Activated T-cell treated with anti-CD3 and anti-CD28 coated beads, Interleukin-2, amount 50 U/mL, for 72 hours (primary cell): ENCODE results near the gene FAM53B. TPM values are rescaled to one million over a fixed set of nuclear protein-coding genes. Genes with fewer than 3 reads are reported as not detected.
A peak's percentile ranks its signal among the peaks of the same experiment; 100 is the strongest.

Experiments
- ATAC-seq, 2 donors: fragments of 150-1000 bp; cut with Tn5 transposase; replicated peaks in 1 of 2; 2 replicates each; pipeline ENCODE4 v1.10.0; 2021; ENCODE audit warnings: moderate library complexity in 2 of 2, mild to moderate bottlenecking in 1 of 2
- DNase-seq, 2 donors: peaks; one replicate each; pipeline ENCODE4 v3.0.0; 2021 to 2022; ENCODE audit warnings: mixed read lengths in 1 of 2
- H3K27ac Mint-ChIP-seq: one replicate; pipeline ENCODE4 v1.8.0; 2022; ENCODE audit warnings: mild to moderate bottlenecking, moderate library complexity, mixed read lengths
- H3K27me3 Mint-ChIP-seq: one replicate; pipeline ENCODE4 v1.8.0; 2022; ENCODE audit warnings: low read depth, mixed read lengths
- H3K36me3 Mint-ChIP-seq, 2 donors: one replicate each; pipeline ENCODE4 v1.8.0; 2022; ENCODE audit warnings: mixed read lengths in 2 of 2, mild to moderate bottlenecking in 1 of 2; ENCODE audit not compliant: insufficient read depth in 2 of 2
- H3K4me1 Mint-ChIP-seq: one replicate; pipeline ENCODE4 v1.8.0; 2022; ENCODE audit warnings: low read depth, mixed read lengths
- H3K4me3 Mint-ChIP-seq, 2 donors: one replicate each; pipeline ENCODE4 v1.8.0; 2022; ENCODE audit warnings: mild to moderate bottlenecking in 2 of 2, mixed read lengths in 2 of 2, moderate library complexity in 2 of 2
- H3K9me3 Mint-ChIP-seq, 2 donors: one replicate each; pipeline ENCODE4 v1.8.0; 2022; ENCODE audit warnings: mixed read lengths in 2 of 2
- total RNA-seq, 2 donors: library from RNA; stranded (reverse); gene quantifications; one replicate each; pipeline ENCODE4 v1.2.3, GENCODE V29; 2022

The FAM53B gene
- total RNA-seq, 2 donors from 2014 or later = 30.0 to 37.7 TPM

- no peaks in the 10 kb centered on the region for H3K27me3 Mint-ChIP-seq
- H3K4me1 Mint-ChIP-seq = peaks cover 86% of the 10 kb centered on the region
- H3K27ac Mint-ChIP-seq = peak overlapping the region; percentile 12
- DNase-seq (no peak), ATAC-seq (no peak)
- H3K9me3 Mint-ChIP-seq = no peaks in the 10 kb centered on the region
- peaks cover 2% of the 10 kb centered on the region in 2 donors for H3K36me3 Mint-ChIP-seq
- peak overlapping the region; percentile 65 to 77 for H3K4me3 Mint-ChIP-seq
Measured at GRCh38 chr10:124650263-124650662, 93.9 kb downstream of the FAM53B start.

DNA sequence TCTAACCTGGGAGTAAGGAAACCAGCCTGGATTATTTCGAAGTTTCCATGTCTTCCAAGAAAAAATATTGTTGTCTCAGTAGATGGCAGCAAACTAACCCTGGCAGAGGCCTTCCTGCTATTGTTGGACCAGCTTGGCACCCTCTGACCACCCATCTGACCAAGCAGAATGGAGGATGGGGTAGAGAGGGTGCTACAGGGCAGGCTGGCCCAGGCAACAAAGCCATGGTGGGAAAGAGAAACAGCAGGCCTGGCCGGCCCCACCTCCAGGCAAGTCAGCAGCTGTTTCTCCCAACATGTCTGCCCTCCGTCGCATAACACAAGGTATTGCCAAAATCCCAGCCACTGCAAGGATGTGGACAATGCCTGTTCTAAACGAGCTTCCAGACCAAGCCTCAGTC is 95.0 kb downstream of the FAM53B start:
- Mint-ChIP-seq H3K27me3 (no peaks in the 10 kb centered on the region), H3K4me1 (peaks cover 88% of the 10 kb centered on the region), H3K9me3 (no peaks in the 10 kb centered on the region), H3K36me3 (peaks cover 2% of the 10 kb centered on the region in 2 donors), H3K27ac (no peak overlapping the region), H3K4me3 (peak overlapping the region; percentile 51 to 75)
- ATAC-seq (no peak), DNase-seq (no peak)

DNA sequence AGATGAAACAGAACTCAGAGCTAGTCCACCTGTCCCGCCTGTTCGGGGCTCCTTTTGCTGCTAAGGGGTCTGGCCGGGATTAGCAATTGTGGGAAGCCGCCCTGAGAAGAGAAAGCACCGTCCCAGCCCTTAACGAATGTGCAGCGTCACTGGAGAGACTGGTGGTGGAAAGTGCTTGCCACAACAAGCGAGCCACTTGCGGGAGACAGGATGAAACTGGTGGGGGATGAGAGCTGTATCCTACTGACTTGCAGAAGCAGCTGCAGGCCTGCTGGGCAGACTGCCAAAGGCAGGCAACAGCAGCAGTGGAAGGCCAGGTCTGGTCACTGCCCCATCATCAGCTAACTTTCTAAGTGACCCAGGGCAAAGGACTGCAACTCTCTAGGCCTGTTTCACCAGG is 95.4 kb downstream of the FAM53B start:
- DNase-seq = peak; percentile 63 to 68
- Mint-ChIP-seq H3K9me3 (no peaks in the 10 kb centered on the region), H3K27me3 (no peaks in the 10 kb centered on the region), H3K27ac (peak overlapping the region; percentile 34), H3K4me3 (peak overlapping the region; percentile 51 to 75), H3K36me3 (peaks cover 2% of the 10 kb centered on the region in 2 donors), H3K4me1 (peaks cover 90% of the 10 kb centered on the region)
- peak; percentile 46 to 56 for ATAC-seq

- no peak for DNase-seq
- no peaks in the 10 kb centered on the region for H3K9me3 Mint-ChIP-seq
- no peaks in the 10 kb centered on the region for H3K27me3 Mint-ChIP-seq
- peaks cover 2% of the 10 kb centered on the region in 2 donors for H3K36me3 Mint-ChIP-seq
- peaks cover 89% of the 10 kb centered on the region for H3K4me1 Mint-ChIP-seq
- peak overlapping the region; percentile 80 for H3K27ac Mint-ChIP-seq
- no peak for ATAC-seq
- peak overlapping the region; percentile 51 to 75 for H3K4me3 Mint-ChIP-seq
Measured at GRCh38 chr10:124648131-124648475, 96.1 kb downstream of the FAM53B start.

GRCh38 chr10:124647421-124648130 is 96.6 kb downstream of the FAM53B start:
- H3K36me3 Mint-ChIP-seq = peaks cover 2% of the 10 kb centered on the region in 2 donors
- H3K4me3 Mint-ChIP-seq = peak overlapping the region; percentile 51 to 75
- peak overlapping the region; percentile 80 for H3K27ac Mint-ChIP-seq
- DNase-seq = peak; percentile 73 to 78
- H3K9me3 Mint-ChIP-seq = no peaks in the 10 kb centered on the region
- H3K27me3 Mint-ChIP-seq = no peaks in the 10 kb centered on the region
- peak; percentile 64 to 65 for ATAC-seq
- peaks cover 92% of the 10 kb centered on the region for H3K4me1 Mint-ChIP-seq

- H3K4me1 Mint-ChIP-seq = peaks cover 92% of the 10 kb centered on the region
- peaks cover 2% of the 10 kb centered on the region in 2 donors for H3K36me3 Mint-ChIP-seq
- peak overlapping the region; percentile 51 to 75 for H3K4me3 Mint-ChIP-seq
- DNase-seq (no peak), ATAC-seq (no peak)
- H3K27ac Mint-ChIP-seq = peak overlapping the region; percentile 80
- H3K27me3 Mint-ChIP-seq = no peaks in the 10 kb centered on the region
- H3K9me3 Mint-ChIP-seq = no peaks in the 10 kb centered on the region
Measured at GRCh38 chr10:124646483-124647352, 97.5 kb downstream of the FAM53B start.

DNA sequence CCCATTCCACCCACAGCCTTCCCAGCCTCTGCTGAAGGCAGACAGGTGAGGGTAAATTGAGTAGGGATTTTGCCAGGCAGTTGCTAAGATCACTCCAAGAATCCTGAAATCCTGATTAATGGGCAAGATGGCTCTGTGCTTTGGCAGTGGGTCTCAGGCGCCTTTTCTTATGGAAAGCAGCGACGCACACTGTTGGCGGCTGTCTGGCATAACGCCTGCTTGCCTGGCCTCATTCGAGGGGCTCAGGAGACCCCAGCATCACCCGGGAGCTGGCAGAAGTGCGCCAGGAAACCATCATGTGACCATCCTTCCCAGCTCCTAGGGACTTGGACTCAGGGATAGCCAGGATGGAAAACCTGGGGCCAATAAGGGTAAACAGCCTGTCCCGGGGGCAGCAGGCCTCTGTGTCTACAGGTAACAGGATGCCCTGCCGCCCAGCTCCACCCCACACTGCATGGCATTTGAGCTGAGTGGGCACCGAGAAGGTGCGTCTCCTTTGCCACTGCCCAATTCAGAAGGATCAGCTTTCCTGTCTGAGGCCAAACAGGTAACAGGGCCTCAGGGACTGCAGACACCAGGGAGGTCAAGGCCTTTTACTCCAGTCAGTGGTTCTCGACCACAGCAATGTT is 98.6 kb downstream of the FAM53B start:
- H3K27me3 Mint-ChIP-seq = no peaks in the 10 kb centered on the region
- no peaks in the 10 kb centered on the region for H3K9me3 Mint-ChIP-seq
- peaks cover 92% of the 10 kb centered on the region for H3K4me1 Mint-ChIP-seq
- no peak for DNase-seq
- H3K4me3 Mint-ChIP-seq = no peak overlapping the region
- peaks cover 2% of the 10 kb centered on the region in 2 donors for H3K36me3 Mint-ChIP-seq
- ATAC-seq = no peak
- H3K27ac Mint-ChIP-seq = no peak overlapping the region

- no peaks in the 10 kb centered on the region for H3K9me3 Mint-ChIP-seq
- H3K4me3 Mint-ChIP-seq = no peak overlapping the region
- DNase-seq (no peak), ATAC-seq (no peak)
- H3K4me1 Mint-ChIP-seq = peaks cover 91% of the 10 kb centered on the region
- H3K27me3 Mint-ChIP-seq = no peaks in the 10 kb centered on the region
- peaks cover 2% of the 10 kb centered on the region in 2 donors for H3K36me3 Mint-ChIP-seq
- no peak overlapping the region for H3K27ac Mint-ChIP-seq
Measured at GRCh38 chr10:124644771-124645415, 99.3 kb downstream of the FAM53B start.

GRCh38 chr10:124644236-124644635 is 99.9 kb downstream of the FAM53B start:
- peaks cover 2% of the 10 kb centered on the region in 2 donors for H3K36me3 Mint-ChIP-seq

DNA sequence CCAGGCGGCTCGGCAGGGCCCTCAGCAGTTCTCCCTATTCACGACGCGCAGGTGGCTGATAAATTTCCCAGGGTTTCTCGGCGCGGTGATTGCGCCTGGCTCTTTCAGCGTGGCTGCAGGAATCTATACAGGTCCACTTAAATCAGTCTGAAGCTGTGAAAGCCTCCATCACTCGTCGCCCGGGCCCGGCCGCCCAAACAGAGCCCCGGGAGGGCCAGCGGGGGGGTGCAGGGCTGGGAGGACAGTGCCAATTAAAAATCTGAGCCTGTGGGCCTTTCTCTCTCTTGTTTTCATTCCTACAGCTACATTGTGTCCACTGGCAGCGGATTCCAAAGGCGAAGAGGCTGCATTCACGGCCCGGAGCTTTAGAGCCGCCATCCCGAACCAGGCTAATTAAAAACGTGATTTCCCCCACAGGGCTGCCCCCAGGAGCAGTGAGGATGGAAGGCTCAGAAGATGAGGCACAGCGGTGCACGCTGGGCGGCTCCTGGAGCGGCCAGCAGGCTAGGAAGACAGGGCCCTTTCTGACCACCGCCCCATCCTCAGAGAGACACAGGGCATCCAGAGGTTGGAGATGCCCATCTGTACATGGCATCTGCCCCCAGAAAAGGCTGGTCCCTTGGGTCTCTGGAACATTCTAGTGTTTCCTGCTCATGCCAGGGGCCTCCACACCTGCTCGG is 100.7 kb downstream of the FAM53B start:
- no peaks in the 10 kb centered on the region for H3K27me3 Mint-ChIP-seq
- peaks cover 77% of the 10 kb centered on the region for H3K4me1 Mint-ChIP-seq
- H3K36me3 Mint-ChIP-seq = peaks cover 2% of the 10 kb centered on the region in 2 donors

More at GRCh38 chr10:124644236-124644635, 99.9 kb downstream of the FAM53B start:
- H3K27me3 Mint-ChIP-seq = no peaks in the 10 kb centered on the region
- peaks cover 85% of the 10 kb centered on the region for H3K4me1 Mint-ChIP-seq
- H3K9me3 Mint-ChIP-seq = no peaks in the 10 kb centered on the region
- no peak for ATAC-seq
- no peak overlapping the region for H3K27ac Mint-ChIP-seq
- no peak overlapping the region for H3K4me3 Mint-ChIP-seq
- DNase-seq = no peak

DNA sequence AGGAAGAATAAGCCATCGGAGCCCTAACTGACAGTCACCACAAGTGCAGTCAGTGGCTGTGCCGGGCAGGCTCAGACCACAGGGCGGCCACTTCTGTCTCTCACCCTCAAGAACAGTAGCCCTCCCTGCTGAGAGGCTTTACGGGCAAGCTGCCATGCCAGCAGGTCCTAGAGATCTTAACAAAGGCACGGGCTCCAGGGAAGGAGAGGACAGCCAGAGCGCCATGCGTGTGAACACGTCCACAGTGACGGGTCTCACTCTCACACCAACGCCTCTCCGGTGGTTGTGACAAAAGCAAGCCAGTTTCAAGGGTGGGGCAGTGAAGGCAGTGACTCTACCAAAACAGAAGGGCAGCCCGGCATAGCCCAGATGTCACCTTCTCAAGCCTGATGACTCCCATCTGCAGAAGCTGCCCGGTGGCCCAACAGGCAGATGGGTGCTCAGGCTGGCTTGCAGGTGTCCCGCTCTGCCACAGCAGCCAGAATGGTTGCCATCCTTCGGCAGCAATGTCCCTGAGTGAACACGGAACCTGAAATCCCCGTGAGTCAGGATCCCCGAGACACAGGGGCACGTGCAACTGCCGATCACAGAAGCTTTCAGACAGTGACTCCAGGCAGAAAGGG is 102.0 kb downstream of the FAM53B start:
- Mint-ChIP-seq H3K27me3 (no peaks in the 10 kb centered on the region), H3K27ac (no peak overlapping the region), H3K9me3 (no peaks in the 10 kb centered on the region), H3K4me3 (peak overlapping the region in 1 of 2 donors; percentile 75), H3K4me1 (peaks cover 75% of the 10 kb centered on the region), H3K36me3 (peaks cover under 1 to 2% of the 10 kb centered on the region in 2 donors)
- DNase-seq (no peak), ATAC-seq (no peak)

More for the DNA sequence above, 100.7 kb downstream of the FAM53B start:
- no peaks in the 10 kb centered on the region for H3K9me3 Mint-ChIP-seq
- DNase-seq (no peak), ATAC-seq (no peak)
- no peak overlapping the region for H3K27ac Mint-ChIP-seq
- H3K4me3 Mint-ChIP-seq = no peak overlapping the region
